Fibroblast of gingiva (primary cell): ENCODE results near the gene NAP1L4.

Source experiments
- DNase-seq: peaks from one replicate; pipeline ENCODE4 v3.0.0-alpha.2; 2011; ENCODE audit warnings: low read depth

NAP1L4 gene

DNA sequence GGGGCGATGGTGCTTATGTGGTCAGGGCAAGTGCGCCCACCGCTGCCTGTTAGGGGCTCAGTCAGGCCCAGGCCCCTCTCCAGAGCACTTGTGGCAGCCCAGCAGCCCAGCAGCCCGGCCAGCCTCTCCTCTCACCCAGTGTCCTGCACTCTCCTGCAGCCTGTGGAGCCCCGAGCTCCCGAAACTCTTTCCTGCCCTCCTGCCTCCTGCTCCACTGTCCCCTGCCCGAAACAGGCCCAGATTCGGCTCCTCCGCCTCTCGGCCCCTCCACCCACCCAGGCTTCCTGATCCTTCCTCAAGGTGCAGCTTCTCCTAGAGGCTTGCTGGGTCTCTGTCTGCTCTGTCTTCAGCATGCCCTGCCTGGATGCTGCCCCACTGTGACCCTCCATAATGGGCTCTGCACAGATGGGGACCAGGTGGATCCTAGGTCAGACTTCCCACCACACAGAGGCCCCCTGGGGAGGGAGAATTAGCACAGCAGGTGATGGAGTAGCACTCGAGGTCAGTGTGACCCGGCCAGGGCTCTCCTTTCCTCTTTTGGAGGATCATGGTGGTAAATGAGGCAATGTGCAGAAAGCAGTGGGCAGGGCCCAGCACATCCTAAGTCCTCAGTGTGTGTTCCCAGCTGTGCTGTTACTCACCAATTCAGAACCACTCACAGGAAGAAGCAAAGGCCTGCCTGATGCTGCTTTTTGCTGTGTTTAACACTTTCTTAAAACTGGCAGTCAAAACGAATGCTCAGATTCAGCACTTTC, 18.6 kb upstream of the NAP1L4 start:
- no peak for DNase-seq

DNA sequence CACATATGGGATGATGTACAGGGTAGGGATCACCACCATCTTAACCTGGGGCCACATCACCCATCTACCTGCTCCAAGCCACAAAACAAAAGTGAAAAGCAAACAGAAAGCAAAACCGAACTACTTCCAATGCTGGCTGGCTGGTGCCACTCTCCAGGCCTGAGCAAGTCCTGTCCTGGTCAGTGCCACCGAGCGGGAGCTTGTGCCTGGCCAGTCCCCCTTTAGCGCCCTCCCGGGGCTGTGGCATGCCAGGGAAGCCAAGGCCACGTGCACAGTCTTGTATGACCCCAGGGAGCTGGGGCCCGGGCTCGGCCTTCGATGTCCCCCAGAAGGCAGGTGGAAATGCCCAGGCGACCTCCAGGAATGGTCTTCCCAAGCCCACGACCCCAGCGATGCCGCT, 17.9 kb upstream of the NAP1L4 start:
- no peak for DNase-seq

DNA sequence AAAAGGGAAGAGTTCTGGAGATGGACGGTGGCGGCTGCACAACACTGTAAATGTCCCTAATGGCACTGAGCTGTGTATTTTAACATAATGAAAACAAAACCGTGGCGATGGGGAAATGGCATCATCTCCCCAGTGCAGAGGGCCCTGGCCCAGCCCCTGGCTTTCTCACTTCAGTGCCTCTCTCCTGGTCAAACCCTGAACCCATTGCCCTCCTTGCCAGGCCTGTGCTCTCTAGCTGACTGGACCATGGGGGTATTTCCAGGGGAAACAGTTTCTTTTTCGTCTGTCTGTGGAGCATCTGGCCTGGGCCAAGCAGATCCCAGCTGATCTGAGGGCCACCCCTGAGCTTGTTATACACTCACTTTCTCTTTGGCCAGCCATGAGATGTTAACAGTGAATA, 17.4 kb upstream of the NAP1L4 start:
- DNase-seq: no peak

DNA sequence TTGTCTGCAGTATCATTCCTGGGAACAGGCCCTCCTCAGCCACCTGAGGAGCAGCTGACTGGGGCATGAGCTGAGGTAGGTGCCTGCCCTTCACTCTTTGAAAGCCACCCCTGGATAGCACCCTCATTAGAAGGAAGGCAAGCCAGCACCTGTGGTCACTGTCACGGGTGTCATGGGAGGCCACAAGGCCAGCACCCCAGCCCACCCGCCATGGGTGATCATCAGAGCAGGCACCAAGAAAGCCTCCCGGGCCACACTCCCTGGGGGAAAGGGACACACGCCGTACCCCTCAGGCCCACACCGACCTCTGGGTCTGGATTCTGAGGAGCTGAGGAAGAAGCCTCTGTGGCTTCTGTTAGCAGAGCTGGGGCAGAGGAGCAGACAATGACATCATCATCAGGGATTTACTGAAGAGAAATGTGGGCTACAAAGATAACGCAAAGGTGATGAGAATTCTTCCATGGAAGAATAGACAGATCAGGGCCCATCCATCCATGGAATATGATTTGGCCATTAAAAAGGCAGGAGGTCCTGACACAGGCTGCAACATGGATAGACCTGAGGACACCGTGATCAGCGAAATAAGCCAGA, 16.7 kb upstream of the NAP1L4 start:
- DNase-seq: no peak

DNA sequence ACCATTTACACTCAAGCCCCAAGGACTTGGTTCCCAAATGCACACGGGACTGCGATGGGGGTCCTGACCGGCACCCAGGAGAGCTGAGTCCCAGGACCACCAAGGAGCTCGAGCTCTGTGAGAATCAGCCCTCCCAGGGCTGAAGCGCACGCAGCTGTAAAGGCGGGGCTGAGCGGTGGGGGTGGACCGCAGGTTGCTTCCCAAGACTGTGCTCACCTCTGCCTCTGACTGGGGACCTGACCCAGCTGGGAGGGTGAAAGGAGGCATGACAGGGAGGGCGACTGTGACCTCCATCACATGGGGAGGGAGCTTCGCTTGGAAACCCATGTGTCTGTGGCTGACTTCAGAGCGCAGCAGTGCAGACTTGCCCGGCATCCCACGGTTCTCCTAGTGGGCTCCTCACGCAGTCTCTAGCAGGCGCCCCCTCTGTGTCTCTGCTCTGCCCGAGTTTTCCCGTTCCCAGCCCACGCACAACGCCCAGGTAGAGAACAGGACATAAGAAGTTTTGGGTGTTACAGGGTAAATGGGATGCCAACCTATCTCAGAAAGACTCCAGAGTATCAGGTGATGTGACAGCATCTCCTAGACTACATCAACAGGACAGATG, 15.4 kb upstream of the NAP1L4 start:
- DNase-seq: no peak

DNA sequence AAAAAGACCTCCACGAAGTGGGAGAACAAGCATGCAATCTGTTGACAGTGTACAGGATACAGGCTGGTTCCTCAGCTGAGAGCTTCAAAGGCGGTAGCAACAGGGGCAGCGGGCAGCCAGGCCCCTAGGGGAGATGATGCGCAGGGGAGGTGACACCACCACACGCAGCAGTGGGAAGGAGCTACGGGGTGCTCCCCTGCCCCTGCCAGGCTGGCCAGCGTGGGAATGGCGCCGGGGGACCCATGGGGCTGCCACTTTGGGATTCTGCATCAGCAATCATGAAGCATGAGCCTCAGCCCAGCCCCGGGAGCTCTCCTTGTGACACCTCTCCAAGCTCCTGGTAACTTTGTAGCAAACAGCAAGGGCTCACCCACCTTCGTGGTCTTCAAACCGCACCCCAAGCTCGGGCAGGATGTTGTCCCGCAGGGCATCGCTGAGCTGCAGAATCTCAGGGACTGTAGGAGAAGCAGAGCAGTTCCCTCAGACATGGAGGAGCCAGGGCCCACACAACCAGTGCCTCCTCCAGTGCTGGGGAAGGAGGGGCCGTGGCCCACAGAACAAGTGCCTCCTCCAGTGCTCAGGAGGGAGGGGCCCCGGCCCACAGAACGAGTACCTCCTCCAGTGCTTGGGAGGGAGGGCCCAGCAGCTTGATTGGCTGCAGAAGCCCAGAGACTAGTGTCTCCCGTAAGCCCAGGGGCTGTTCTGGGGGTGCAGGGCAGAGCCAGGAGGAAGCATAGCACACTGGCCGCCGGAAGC, 14.6 kb upstream of the NAP1L4 start:
- no peak for DNase-seq

DNA sequence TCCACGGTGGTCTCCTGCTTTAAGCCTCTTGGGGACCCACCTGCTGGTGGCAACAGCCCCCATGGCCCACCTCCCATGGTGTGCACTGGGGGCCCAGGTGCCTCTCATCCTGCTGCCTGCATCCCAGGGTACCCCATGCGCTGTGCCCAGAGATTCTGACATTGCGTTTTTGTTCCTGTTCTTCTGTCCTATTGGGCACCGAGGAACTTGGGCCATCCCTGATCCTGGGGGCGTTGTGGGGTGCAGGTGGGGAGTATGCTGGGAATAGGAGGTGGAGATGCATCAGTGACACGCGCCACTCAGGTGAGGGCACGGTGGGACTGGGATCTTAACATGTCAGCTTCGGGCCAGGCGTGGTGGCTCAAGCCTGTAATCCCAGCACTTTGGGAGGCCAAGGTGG, 12.4 kb upstream of the NAP1L4 start:
- DNase-seq: no peak

DNA sequence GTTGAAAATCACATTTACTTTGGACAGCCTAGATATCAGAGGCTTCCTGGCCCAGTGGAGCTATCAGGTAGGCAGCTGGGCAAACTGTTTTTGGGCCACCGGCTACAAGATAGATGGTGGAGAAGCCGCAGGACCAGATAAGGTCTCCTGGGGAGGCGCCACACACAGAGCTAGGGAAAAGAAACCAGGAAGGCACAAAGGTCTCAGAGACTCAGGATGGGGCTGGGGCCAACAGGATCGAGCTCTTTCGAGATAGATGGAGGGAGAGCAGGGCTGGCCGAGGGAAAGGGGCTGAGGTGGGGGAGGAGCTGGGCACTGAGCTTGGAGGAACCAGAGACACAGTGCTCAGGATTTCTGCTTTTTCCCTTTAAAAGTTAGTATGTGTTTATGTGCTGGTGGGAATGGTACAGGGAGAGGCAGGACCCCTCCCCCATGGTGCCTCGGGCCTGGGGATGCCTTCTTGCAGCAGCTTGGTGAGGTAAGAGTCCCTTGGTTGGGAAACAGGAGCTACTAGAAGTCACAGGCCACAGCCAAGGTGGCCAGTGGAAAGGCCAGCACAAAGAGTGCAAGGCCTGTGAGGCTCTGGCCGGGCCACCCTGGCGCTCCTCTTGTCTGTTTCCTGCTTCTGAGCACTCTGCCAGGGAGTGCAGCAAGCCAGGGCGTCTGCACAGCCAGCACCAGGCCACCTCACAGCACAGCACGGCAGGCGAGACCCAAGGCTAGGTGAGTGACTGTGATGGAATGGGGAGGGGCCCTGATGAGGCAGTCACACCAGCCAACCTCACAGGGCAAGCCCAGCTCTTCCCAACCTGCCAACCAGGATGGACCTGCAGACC, 11.5 kb upstream of the NAP1L4 start:
- DNase-seq: no peak

DNA sequence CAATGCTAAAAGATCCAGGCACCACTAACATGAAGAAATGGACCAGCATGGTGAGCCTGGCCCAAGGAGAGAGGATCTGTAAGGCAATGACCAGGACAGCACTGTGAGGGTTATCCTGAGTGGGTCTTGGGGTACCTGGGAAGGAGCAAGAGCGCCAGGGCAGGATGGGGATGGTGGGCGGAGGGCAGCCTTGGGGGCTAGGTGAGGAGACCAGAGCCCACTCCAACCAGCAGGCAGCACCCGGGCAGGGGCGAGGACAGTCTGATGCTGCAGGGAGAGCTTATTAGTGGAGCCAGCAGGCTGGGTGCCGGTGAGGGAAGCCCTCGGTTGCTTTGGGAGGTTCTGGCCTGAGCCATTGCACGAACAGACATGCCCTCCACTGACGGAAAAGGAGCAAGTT, 10.7 kb upstream of the NAP1L4 start:
- no peak for DNase-seq

DNA sequence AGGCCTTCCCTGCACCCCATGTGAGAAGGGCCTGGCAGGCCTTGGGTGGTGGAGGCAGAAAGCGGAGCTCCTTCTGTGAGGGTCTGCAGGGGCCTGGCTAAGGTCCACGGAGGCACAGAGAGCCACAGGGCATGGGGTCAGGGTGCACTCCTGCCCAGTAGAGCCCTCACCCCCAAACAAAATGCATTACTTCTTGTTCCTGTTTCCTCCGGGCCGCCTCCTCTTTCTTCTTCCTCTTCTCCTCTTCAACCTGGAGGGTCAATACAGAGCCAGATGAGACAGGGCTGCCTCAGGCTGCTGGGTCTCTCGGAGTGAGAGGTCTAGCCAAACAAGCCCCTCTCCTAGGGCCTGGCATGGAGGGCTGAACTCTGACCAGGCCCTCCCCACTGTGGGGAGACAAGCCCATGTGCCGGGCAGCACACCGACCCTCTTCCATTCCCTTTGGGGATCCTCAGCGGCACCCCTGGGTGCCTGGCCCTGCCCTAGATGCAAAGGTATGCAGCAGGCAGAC, 10.3 kb upstream of the NAP1L4 start:
- no peak for DNase-seq

DNA sequence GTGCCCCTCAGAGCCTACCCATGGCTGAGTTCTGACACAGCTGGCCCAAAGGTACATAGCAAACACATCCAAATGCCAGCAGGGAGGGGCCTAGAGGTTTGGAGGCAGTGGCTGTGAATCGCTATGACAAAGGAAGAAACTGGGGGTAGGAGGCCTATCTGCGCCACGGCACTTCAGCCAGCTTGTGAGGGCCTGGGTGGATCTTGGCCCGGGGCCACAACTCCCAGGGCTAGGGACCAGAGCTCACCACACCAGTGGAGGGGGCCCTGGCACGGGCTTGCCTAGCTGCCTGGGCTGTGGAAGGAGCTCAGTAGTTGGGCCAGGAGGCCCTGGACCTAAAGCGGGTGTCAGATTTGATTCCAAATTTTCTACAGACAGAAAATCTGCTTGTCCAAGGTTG, 9.4 kb upstream of the NAP1L4 start:
- no peak for DNase-seq

DNA sequence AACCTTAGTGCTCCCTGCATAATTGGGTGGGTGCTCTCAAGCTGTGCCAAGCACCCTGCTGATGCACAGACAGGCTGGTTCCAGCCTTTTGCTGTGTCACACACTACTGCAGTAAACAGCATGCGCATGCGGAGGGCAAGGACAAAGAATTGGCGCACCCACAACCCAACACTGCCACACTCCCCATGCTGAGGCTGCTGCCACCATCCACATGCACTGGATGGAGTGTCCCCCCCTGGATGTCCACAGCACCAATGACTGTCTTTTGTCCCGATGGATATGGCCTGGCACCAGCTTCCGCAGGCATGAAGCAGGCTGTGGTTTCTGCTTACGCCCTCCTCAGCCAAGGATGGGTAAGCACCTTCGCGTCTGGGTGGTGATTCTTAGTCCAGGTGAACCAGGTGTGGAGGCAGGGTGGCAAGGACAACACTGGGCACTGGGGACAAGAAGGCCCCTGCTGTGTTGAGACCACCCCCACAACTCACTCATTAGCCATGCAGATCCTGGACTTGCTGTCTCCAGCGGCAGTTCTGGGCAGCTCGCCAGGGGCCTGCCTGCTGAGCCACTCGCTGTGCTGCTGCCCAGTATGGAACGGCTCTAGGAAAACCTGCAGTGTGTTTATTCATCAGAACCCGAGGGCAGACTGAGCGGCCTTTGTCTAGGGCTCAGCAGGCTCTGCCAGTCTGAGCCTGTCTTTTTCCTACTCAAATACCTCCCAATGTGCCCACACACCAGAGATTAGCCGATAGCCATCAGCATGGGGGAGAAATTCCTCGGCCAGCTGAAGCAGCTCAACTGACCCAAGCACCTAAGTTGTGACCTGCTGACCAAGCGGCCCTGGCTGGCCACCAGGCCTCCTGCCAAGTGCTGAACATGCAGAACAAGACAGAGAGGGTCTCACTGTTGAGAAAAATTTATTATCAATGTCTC, 8.2 kb upstream of the NAP1L4 start:
- DNase-seq: peak; percentile 23

DNA sequence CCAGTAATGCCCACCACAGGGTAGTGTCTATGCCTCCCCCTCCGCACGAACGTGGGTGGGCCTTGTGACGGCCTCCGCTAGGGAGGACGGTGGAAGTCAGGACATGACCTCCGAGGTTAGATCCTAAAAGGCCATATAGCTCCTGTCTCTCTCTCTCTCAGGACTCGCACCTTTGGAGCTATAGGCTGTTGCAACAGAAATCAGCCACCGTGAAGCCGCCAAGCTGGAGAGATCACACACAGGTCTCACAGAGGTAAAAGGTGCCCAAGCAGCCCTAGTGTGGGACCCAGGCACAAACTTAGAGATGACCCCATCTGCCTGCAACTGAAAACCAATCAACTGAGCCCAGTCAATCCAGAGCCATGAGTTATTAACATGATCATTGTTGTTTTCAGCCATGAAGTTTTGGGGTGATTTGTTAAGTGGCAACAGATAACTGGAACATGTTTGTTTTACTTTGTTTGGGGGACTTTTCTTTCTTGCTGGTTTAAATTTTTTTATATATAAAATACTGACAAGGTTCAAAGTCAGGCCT, 7.4 kb upstream of the NAP1L4 start:
- DNase-seq: no peak

DNA sequence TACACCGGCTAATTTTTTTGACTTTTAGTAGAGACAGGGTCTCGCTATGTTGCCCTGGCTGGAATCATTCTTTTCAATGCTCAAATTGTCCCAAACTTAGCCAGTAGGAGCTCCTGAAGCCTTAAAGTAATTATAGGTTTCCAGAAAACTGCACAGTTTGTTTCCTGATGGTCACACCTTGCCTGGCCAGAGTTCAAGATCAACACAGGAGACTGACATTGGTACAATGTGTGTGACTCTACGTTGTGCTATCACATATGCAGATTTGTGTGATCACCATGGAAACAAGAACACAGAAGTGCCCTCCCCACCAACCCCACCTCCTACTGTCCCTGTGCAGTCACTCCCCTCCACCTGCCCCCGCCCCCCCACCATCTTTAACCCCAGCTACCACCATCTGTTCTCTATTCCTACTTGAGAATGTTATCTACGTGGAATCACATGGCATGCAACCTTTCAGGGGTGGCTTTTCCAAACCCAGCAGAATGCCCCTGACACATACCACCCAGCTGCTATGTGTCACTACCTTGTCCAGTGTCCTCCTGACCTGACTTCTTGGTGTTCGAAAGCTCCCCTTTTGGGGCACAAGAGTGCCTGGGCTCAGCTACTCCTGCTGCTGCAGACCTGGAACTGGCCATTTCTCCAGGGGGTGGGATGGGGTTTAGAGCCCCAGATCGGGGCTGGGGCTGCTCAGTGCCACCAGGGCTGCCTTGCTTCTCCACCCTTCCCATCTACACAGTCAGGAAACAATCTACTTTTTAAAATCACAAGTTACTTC, 6.1 kb upstream of the NAP1L4 start:
- DNase-seq: no peak

DNA sequence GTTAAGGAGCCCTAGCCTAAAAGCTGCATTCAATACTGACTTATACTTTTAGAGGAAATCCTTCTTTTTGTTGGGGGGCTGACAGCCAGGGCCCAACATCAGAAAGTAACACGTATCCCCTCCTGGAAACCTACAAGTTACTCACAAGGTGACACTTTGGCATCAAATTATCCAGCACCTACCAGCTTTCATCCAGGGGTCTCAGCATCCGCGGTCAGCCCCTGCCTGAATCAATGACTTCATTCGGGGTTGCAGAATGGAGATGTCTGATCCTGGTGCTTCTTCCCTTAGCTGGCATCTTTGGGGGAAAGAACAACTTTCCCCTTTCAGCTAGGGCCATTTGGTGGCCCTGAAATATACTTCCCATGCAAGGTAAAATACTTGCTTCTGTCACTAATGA, 5.3 kb upstream of the NAP1L4 start:
- no peak for DNase-seq

DNA sequence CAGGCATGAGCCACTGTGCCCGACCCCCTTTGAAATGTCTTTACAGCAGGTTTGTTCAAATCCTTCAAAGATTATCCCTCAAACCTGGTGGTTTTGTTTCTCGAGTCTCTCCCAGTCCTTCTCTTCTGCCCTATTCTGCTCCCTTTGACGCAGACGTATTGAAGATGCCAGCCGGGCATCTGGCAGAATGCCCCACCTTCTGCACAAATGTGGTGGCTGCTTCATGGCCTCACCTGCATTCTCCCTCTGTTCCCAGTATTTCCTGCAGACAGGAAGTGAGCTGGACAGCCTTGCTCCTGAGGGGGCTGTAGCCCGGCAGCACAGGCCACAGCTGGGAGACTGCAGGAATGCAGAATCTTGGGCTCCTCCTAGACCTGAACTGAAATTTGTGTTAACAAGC, 4.8 kb upstream of the NAP1L4 start:
- no peak for DNase-seq

DNA sequence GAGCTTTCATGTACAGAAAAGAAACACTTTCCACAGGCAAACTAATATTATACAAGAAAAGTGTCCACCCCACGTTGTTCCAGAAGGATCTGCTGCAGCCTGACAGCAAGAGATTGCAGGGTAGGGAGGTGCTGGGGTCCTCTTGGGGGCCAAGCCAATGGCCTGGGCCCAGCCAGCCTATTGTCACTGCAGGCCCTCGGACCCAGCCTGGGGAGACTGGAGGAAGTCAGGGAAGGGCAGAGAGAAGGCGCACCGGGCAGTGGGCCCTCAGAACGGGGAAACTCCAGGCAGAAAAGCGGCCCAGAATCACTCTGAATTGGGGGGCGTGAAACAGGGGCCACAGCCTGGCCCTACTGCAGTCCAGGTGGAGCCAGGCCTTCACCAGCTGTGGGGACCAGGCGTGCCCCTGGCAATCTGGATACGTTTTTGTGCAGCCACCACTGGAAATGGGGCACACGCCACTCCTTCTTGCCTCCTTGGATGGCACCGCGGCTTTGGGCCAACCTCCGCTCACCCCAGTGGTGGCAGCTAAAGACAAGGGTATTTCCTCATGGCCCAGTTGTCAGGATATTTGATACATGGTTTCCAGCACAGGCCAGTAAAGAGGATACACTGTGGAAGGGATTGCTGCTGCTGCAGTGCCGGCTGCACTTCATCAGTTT, 3.9 kb upstream of the NAP1L4 start:
- DNase-seq: no peak

DNA sequence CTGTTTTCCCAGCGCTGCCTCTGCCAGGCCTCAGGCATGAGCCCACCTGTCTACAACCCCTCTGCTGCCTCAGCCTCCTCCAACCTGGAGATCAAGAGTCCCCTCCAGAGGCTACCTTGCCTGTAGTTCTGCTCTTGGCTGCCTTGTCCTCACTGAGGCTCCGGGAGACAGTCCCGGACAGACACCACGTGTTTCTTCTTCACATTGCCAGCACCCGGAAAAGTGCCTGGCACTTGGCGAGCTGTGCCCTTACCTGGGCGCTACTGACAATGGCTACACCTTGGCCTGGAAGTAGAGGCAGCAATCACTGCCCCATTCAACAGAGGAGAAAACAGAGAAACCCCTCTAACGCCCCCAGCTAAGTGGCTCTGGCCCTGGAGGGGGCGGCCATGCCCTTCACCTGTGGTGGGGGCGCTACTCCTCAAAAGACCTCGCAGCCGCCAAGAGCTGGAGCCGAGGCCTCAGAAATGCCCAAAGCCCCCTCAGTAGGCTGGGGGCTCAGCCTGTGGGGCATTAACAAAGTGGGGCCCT, 3.0 kb upstream of the NAP1L4 start:
- DNase-seq: no peak

DNA sequence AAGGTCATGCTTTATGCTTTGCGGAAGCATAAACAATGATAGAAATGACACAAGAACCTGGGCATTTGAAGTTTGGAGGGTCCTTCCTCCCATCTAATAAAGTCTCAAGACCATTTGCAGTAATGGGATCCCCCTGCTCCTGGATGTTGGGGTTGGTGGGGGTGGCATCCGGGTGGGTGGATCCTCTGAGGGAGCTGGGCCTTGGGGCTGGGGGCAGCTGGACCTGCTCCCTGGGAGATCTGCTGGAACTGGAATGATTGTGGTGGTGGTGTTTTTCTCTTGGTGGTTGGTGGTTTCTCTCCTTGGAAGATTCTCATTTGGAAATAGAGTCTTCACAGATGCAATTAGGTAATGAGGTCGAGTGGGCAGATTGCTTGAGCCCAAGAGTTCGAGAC, 2.2 kb upstream of the NAP1L4 start:
- DNase-seq: no peak
